Measurements from ENCODE around the gene PPAN.

The PPAN gene

GRCh38 chr19:10106100-10106936, at the start of gene PPAN:
Gene PPAN (plus strand): TSS chr19:10106362. CDS start chr19:10106395, 33 bp downstream.
- DNase-seq = peak; percentile 97

- DNase-seq = no peak
These were observed 44.3 kb upstream of the PPAN start for GRCh38 chr19:10061717-10062310.

- DNase-seq = no peak
These were observed 38.0 kb upstream of the PPAN start for GRCh38 chr19:10068205-10068604.

- DNase-seq = no peak
These were observed 37.1 kb upstream of the PPAN start for GRCh38 chr19:10069046-10069445.

GRCh38 chr19:10070730-10071446, 35.3 kb upstream of the PPAN start:
- no peak for DNase-seq

GRCh38 chr19:10074153-10074552, 32.0 kb upstream of the PPAN start:
- peak; percentile 3 for DNase-seq

- no peak for DNase-seq
These were observed 29.6 kb upstream of the PPAN start for GRCh38 chr19:10076535-10076934.

- DNase-seq = no peak
These were observed 27.8 kb upstream of the PPAN start for GRCh38 chr19:10078329-10078728.

GRCh38 chr19:10079031-10079453, 27.1 kb upstream of the PPAN start:
- DNase-seq = no peak

- DNase-seq = no peak
These were observed 22.3 kb upstream of the PPAN start for GRCh38 chr19:10083911-10084310.

- DNase-seq = no peak
These were observed 21.4 kb upstream of the PPAN start for GRCh38 chr19:10084803-10085202.

GRCh38 chr19:10085641-10086590, 20.2 kb upstream of the PPAN start, which contains the start of gene SHFL:
Gene SHFL (plus strand): TSS chr19:10086317. CDS start chr19:10086428, 111 bp downstream.
- peak; percentile 17 for DNase-seq

- no peak for DNase-seq
These were observed 19.5 kb upstream of the PPAN start for GRCh38 chr19:10086591-10087192.

- no peak for DNase-seq
These were observed 18.7 kb upstream of the PPAN start for GRCh38 chr19:10087296-10088061.

- no peak for DNase-seq
These were observed 17.1 kb upstream of the PPAN start for GRCh38 chr19:10088949-10089554.

GRCh38 chr19:10089801-10090375, 16.3 kb upstream of the PPAN start:
- no peak for DNase-seq

GRCh38 chr19:10091370-10091687, 14.8 kb upstream of the PPAN start:
- no peak for DNase-seq

- no peak for DNase-seq
These were observed 14.1 kb upstream of the PPAN start for GRCh38 chr19:10091895-10092641.

- DNase-seq = no peak
These were observed 13.4 kb upstream of the PPAN start for GRCh38 chr19:10092648-10093294.
